KMS-11 (cell line): ENCODE measurements around the gene KIRREL1.
A peak's percentile ranks its signal among the peaks of the same experiment; 100 is the strongest.

Experiments
- H2AFZ ChIP-seq: fragments of 200-600 bp; sonication (generic); 2 replicates; pipeline ENCODE4 v1.6.1; 2016; ENCODE audit warnings: antibody characterized with exemption, mixed run types, low read depth
- H3K27ac ChIP-seq: fragments of 200-600 bp; sonication (generic); 2 replicates; pipeline ENCODE4 v1.6.1; 2016; ENCODE audit warnings: mild to moderate bottlenecking, mixed run types
- H3K27me3 ChIP-seq: fragments of 200-600 bp; sonication (generic); 2 replicates; pipeline ENCODE4 v1.6.1; 2017; ENCODE audit warnings: mild to moderate bottlenecking, low read depth, mixed run types, moderate library complexity; ENCODE audit not compliant: insufficient read depth
- H3K36me3 ChIP-seq: fragments of 200-600 bp; sonication (generic); 2 replicates; pipeline ENCODE4 v1.6.1; 2017; ENCODE audit warnings: mild to moderate bottlenecking, mixed run types; ENCODE audit not compliant: insufficient read depth
- H3K4me1 ChIP-seq: fragments of 200-600 bp; sonication (generic); 2 replicates; pipeline ENCODE4 v1.6.1; 2016; ENCODE audit warnings: mild to moderate bottlenecking, low read depth, mixed run types; ENCODE audit not compliant: poor library complexity, severe bottlenecking
- H3K4me2 ChIP-seq: fragments of 200-600 bp; sonication (generic); 2 replicates; pipeline ENCODE4 v1.7.0; 2016; ENCODE audit warnings: mild to moderate bottlenecking, mixed run types
- H3K4me3 ChIP-seq: fragments of 200-600 bp; sonication (generic); IDR thresholded peaks from 2 replicates; pipeline ENCODE4 v1.6.1; 2017; ENCODE audit warnings: low read depth, low read length, mixed read lengths; ENCODE audit not compliant: insufficient read depth
- H3K79me2 ChIP-seq: fragments of 200-600 bp; sonication (generic); 2 replicates; pipeline ENCODE4 v1.6.1; 2016; ENCODE audit warnings: low read depth, mixed run types; ENCODE audit not compliant: insufficient read depth
- H3K9ac ChIP-seq: fragments of 200-600 bp; sonication (generic); 2 replicates; pipeline ENCODE4 v1.6.1; 2016; ENCODE audit warnings: mild to moderate bottlenecking, mixed run types
- H4K20me1 ChIP-seq: fragments of 200-600 bp; sonication (generic); 2 replicates; pipeline ENCODE4 v1.6.1; 2016; ENCODE audit warnings: mild to moderate bottlenecking, mixed run types; ENCODE audit not compliant: insufficient read depth
- TF ChIP-seq, protein P1 (sequence below): fragments of 200-600 bp; sonication (generic); conservative IDR thresholded peaks from 2 replicates; pipeline ENCODE4 v1.6.1; 2017; ENCODE audit warnings: low read depth, mild to moderate bottlenecking, antibody characterized with exemption, low read length, moderate library complexity, mixed read lengths

KIRREL1 gene

DNA sequence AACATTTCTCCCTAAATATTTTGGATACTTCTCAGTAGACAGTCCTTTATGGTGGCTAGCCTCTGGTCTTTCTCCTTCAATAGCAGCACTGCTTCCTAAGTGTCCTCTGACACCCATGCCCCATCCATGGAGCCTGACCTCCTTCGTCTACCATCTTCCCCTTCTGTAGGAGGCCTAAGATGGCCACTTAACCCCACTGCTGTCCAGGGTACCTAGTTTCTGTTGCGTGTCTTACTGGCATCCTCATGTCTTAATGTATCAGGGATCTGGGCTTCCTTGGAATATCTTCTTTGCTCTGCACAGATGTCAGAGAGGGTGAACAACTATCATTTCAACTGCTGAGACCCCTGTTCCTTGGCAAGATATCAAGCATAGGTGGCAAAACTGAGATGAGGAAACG, 5.4 kb upstream of the KIRREL1 start:
- no peaks in the 10 kb centered on the region for H3K79me2 ChIP-seq
- no peak overlapping the region for H3K4me2 ChIP-seq
- H4K20me1 ChIP-seq, result no peaks in the 10 kb centered on the region
- H3K4me1 ChIP-seq, result no peaks in the 10 kb centered on the region
- no peak overlapping the region for H3K9ac ChIP-seq
- H3K27me3 ChIP-seq, result peaks cover 4% of the 10 kb centered on the region; the same call in 1 of the 2 replicates
- TF ChIP-seq, protein P1, sequence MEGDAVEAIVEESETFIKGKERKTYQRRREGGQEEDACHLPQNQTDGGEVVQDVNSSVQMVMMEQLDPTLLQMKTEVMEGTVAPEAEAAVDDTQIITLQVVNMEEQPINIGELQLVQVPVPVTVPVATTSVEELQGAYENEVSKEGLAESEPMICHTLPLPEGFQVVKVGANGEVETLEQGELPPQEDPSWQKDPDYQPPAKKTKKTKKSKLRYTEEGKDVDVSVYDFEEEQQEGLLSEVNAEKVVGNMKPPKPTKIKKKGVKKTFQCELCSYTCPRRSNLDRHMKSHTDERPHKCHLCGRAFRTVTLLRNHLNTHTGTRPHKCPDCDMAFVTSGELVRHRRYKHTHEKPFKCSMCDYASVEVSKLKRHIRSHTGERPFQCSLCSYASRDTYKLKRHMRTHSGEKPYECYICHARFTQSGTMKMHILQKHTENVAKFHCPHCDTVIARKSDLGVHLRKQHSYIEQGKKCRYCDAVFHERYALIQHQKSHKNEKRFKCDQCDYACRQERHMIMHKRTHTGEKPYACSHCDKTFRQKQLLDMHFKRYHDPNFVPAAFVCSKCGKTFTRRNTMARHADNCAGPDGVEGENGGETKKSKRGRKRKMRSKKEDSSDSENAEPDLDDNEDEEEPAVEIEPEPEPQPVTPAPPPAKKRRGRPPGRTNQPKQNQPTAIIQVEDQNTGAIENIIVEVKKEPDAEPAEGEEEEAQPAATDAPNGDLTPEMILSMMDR, result no peak
- H2AFZ ChIP-seq, result no peak overlapping the region
- no peaks in the 10 kb centered on the region for H3K36me3 ChIP-seq
- H3K27ac ChIP-seq, result no peak overlapping the region
- H3K4me3 ChIP-seq, result no peak overlapping the region

DNA sequence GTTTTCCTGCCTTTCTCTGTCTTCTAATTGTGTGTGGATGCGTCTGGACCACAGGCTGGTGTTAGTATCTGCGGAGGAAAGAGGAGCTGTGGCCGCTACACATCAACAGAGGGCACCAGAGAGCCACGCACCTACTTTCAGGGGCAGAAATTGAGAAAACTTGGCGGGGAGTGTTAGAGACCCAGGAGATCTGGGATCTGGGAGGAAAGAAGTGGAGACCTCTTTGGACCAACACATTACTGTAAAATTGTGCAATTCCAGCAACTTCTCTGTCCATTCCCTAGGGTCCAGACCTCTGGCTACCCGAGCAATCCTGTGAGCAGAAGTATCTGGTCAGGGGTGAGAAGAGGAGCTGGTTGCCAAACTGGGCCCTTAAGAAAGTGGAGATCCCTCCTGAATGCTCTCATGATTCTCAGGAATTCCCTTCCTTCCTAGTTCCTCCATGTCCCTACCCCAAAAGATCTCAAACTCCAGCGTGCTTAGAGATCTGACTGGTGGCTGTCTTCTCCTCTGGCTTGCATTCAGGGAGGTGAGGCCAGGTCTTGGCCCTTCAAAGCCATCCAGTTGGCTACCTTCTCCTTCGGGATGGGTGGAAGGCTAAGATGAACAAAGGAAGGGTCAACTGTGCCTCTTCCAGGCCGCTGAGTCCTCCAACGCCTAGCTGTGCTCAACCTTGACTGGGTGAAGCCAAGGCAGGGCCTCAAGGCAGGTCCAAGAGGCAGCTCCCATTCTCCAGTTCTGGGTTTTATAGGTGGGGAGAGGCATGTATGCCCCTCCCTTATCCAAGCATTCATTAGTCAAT, 1.2 kb upstream of the KIRREL1 start:
- TF ChIP-seq, protein P1, result peak; percentile 100
- no peak overlapping the region for H3K4me3 ChIP-seq
- no peak overlapping the region for H3K4me2 ChIP-seq
- H3K9ac ChIP-seq, result no peak overlapping the region
- no peaks in the 10 kb centered on the region for H3K36me3 ChIP-seq
- no peaks in the 10 kb centered on the region for H3K4me1 ChIP-seq
- H2AFZ ChIP-seq, result no peak overlapping the region
- H3K27me3 ChIP-seq, result peaks cover 7% of the 10 kb centered on the region; the same call in 1 of the 2 replicates
- no peak overlapping the region for H3K27ac ChIP-seq
- no peaks in the 10 kb centered on the region for H4K20me1 ChIP-seq
- no peaks in the 10 kb centered on the region for H3K79me2 ChIP-seq

DNA sequence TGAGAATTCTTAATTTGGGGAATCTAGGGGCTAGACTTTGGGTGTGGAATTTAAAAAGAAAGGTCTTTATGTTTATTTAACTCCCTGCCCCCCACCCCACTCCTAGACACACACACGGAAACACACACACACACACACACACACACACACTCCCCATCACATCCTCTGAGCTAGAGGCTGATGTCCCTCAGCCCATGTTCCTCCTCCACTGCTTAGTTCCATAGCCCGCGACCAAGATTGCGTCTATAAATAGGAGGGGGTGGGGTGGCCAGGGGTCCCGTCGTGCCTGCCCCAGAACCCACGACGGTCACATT, 655 bp upstream of the KIRREL1 start:
- Histone ChIP-seq H3K79me2 (no peaks in the 10 kb centered on the region), H3K36me3 (no peaks in the 10 kb centered on the region), H3K4me1 (no peaks in the 10 kb centered on the region), H3K4me3 (peak overlapping the region; percentile 50), H4K20me1 (no peaks in the 10 kb centered on the region), H2AFZ (no peak overlapping the region), H3K27me3 (peaks cover 7% of the 10 kb centered on the region; the same call in 1 of the 2 replicates), H3K9ac (no peak overlapping the region), H3K4me2 (peak overlapping the region; percentile 41; the same call in 1 of the 2 replicates), H3K27ac (no peak overlapping the region)
- TF ChIP-seq, protein P1, result no peak

DNA sequence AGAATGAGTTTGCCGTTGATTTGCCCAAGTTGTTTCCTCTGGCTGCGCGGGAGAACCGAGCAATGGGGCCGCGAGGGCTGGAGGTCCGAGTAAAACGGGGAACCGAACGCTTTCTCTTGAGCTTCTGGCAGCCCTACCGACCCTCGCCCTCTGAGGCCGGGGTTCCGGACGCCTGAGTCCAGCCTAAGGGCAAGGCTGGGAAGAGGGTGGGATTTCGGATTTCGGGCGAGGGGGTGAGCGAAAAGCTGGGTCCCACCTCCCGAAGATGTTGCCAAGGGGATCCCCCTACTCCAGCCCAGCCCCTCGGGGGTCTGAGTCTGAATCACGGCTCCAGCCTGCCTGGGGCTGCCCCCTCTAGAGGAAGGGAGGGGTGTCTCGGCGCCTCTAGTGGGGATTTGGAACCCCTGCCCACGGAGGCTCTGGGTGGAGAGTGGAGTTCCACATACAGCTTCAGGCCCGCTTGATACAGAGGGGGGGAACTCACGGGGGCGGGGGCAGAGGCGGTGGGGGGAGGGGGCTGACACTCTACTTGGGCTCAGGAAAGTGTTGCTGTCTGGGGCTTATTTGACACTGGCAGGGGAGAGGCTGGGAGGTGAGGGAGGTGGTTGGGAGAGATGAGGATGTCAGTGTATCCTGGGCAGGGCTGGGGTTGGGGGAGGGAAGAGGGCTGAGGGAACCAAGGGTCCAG, 617 bp downstream of the KIRREL1 start:
- Histone ChIP-seq H3K27me3 (peaks cover 7% of the 10 kb centered on the region; the same call in 1 of the 2 replicates), H3K9ac (no peak overlapping the region; the same call in 1 of the 2 replicates), H3K4me1 (no peaks in the 10 kb centered on the region), H2AFZ (peak overlapping the region; percentile 35), H3K36me3 (no peaks in the 10 kb centered on the region), H3K27ac (no peak overlapping the region), H4K20me1 (no peaks in the 10 kb centered on the region), H3K79me2 (no peaks in the 10 kb centered on the region), H3K4me2 (peak overlapping the region; percentile 41), H3K4me3 (peak overlapping the region; percentile 50)
- TF ChIP-seq, protein P1, result no peak
